Measurements from ENCODE around the gene PI4KA. TPM values are rescaled to one million over a fixed set of nuclear protein-coding genes. Genes with fewer than 3 reads are reported as not detected.
A peak's percentile ranks its signal among the peaks of the same experiment; 100 is the strongest.

PI4KA gene
- total RNA-seq, 1 experiment from 2014 or later: 65.8 TPM

GRCh38 chr22:20875296-20875695 is 16.7 kb upstream of the PI4KA start:
- Histone ChIP-seq H3K9me3 (ENCODE audit: control insufficient read depth, low read depth, low read length) (no peaks in the 10 kb centered on the region), H4K8ac (replicated peaks; ENCODE audit: insufficient read length, low read depth, low read length) (no peak overlapping the region), H3K27me3 (ENCODE audit: insufficient read depth, low read length) (no peaks in the 10 kb centered on the region), H4K20me1 (ENCODE audit: control insufficient read depth, insufficient read depth, insufficient read length) (no peaks in the 10 kb centered on the region), H4K5ac (ENCODE audit: insufficient read length, low read depth, low read length) (no peak overlapping the region), H3K79me1 (ENCODE audit: insufficient read depth, low read depth, low read length, poor library complexity, severe bottlenecking) (no peaks in the 10 kb centered on the region), H2BK20ac (ENCODE audit: low read depth, low read length, poor library complexity, severe bottlenecking) (no peak overlapping the region), H3K79me2 (ENCODE audit: insufficient read depth, low read length) (no peaks in the 10 kb centered on the region), H2BK120ac (ENCODE audit: low read depth, low read length, poor library complexity, severe bottlenecking) (no peak overlapping the region), H2AFZ (ENCODE audit: low read length) (no peak overlapping the region), H3K27ac (ENCODE audit: insufficient read length, low read depth, low read length) (no peak overlapping the region), H3K4me1 (ENCODE audit: insufficient read depth, low read length) (no peaks in the 10 kb centered on the region), H2BK12ac (ENCODE audit: insufficient read length, low read depth, low read length) (no peak overlapping the region), H3K9ac (ENCODE audit: extremely low read depth, insufficient read length, low read length) (no peak overlapping the region), H2BK5ac (ENCODE audit: insufficient read length, low read length) (no peak overlapping the region), H3K4me2 (ENCODE audit: insufficient read depth, insufficient read length, low read length) (no peak overlapping the region), H3K18ac (ENCODE audit: insufficient read length, low read depth, low read length) (no peak overlapping the region), H2BK15ac (ENCODE audit: low read depth, low read length) (no peak overlapping the region), H2AK5ac (ENCODE audit: insufficient read length, low read length) (no peak overlapping the region), H3K4ac (ENCODE audit: low read depth, low read length) (no peak overlapping the region), H3K14ac (ENCODE audit: insufficient read depth, low read length) (no peak overlapping the region), H3K23me2 (ENCODE audit: insufficient read length, low read depth, low read length, poor library complexity, severe bottlenecking) (no peaks in the 10 kb centered on the region), H3K23ac (ENCODE audit: insufficient read length, low read depth, low read length) (no peak overlapping the region), H3T11ph (ENCODE audit: low read length) (no peak overlapping the region), H4K91ac (ENCODE audit: insufficient read length, low read depth, low read length) (no peak overlapping the region), H3K56ac (ENCODE audit: insufficient read length, low read depth, low read length) (no peak overlapping the region)
- no peak for TF ChIP-seq CTCF (conservative IDR thresholded peaks at IDR 0.05)
- Mint-ChIP-seq H3K27me3 (ENCODE audit: low read depth) (no peaks in the 10 kb centered on the region), H3K9me3 (peaks cover 0 to 2% of the 10 kb centered on the region in 2 experiments; a peak in 1 of 5 replicates), H3K4me3 (no peak overlapping the region), H3K4me1 (peaks cover 5% of the 10 kb centered on the region in 2 experiments), H3K36me3 (ENCODE audit: insufficient read depth in 1 of 3, low read depth in 3 of 3) (peaks cover 2 to 18% (median 5%) of the 10 kb centered on the region in 3 experiments; a peak in 5 of 7 replicates), H3K27ac (peak overlapping the region in 2 of 3 experiments; percentile 20 to 65; a peak in 3 of 7 replicates)
- DNase-seq: no peak
- WGBS (ENCODE audit: extremely low coverage, insufficient read length, low lambda C conversion rate): no CpG with 5 or more reads among the region's 1 CpG
